Astrocyte (in vitro differentiated cells and primary cell): ENCODE data around the gene ETFB. TPM values are rescaled to one million over a fixed set of nuclear protein-coding genes. Genes with fewer than 3 reads are reported as not detected.

ENCODE experiments used
- DNase-seq: peaks from one replicate; pipeline ENCODE4 v3.0.0-alpha.2; 2010; ENCODE audit warnings: low read depth
- FAIRE-seq: peaks from 2 replicates; lab custom pipeline; 2011; peaks lifted over from hg19 to GRCh38; lab: Jason Lieb, UNC
- H2AFZ ChIP-seq: 2 replicates; pipeline ENCODE4 v1.6.0; 2012; ENCODE audit warnings: low read depth, low read length, inconsistent platforms
- H3K27ac ChIP-seq: 2 replicates; pipeline ENCODE4 v1.5.1; 2011; ENCODE audit warnings: low read depth, low read length, inconsistent platforms
- H3K27me3 ChIP-seq: 2 replicates; pipeline ENCODE4 v1.6.0; 2011; ENCODE audit warnings: low read length, inconsistent platforms; ENCODE audit not compliant: insufficient read depth
- H3K36me3 ChIP-seq: 2 replicates; pipeline ENCODE4 v1.5.1; 2011; ENCODE audit warnings: low read length, inconsistent platforms; ENCODE audit not compliant: insufficient read depth
- H3K4me1 ChIP-seq: 2 replicates; pipeline ENCODE4 v1.5.1; 2011; ENCODE audit warnings: low read length, inconsistent platforms; ENCODE audit not compliant: insufficient read depth
- H3K4me2 ChIP-seq: 2 replicates; pipeline ENCODE4 v1.6.0; 2012; ENCODE audit warnings: low read length, inconsistent platforms
- H3K4me3 ChIP-seq: 2 replicates; pipeline ENCODE4 v1.5.1; 2011; ENCODE audit warnings: low read depth, mild to moderate bottlenecking, low read length, inconsistent platforms; ENCODE audit not compliant: insufficient read depth
- H3K79me2 ChIP-seq: 2 replicates; pipeline ENCODE4 v1.6.0; 2012; ENCODE audit warnings: mild to moderate bottlenecking, low read length, inconsistent platforms; ENCODE audit not compliant: insufficient read depth
- H3K9ac ChIP-seq: 2 replicates; pipeline ENCODE4 v1.6.0; 2012; ENCODE audit warnings: mild to moderate bottlenecking, low read length, inconsistent platforms
- H3K9me3 ChIP-seq: 2 replicates; pipeline ENCODE4 v1.5.1; 2012; ENCODE audit warnings: low read depth, mild to moderate bottlenecking, low read length, inconsistent platforms; ENCODE audit not compliant: insufficient read depth
- H4K20me1 ChIP-seq: 2 replicates; pipeline ENCODE4 v1.6.0; 2012; ENCODE audit warnings: low read length, inconsistent platforms; ENCODE audit not compliant: insufficient read depth
- H3K27ac Mint-ChIP-seq: one replicate; pipeline ENCODE4 v1.8.0; 2021; ENCODE audit warnings: mild to moderate bottlenecking, mixed read lengths; ENCODE audit not compliant: unreplicated experiment
- H3K27me3 Mint-ChIP-seq: one replicate; pipeline ENCODE4 v1.8.0; 2021; ENCODE audit warnings: low read depth, mixed read lengths; ENCODE audit not compliant: unreplicated experiment
- H3K36me3 Mint-ChIP-seq: one replicate; pipeline ENCODE4 v1.8.0; 2021; ENCODE audit warnings: low read depth, mixed read lengths; ENCODE audit not compliant: unreplicated experiment
- H3K4me1 Mint-ChIP-seq: one replicate; pipeline ENCODE4 v1.8.0; 2021; ENCODE audit warnings: low read depth, mixed read lengths; ENCODE audit not compliant: unreplicated experiment
- H3K4me3 Mint-ChIP-seq: one replicate; pipeline ENCODE4 v1.8.0; 2021; ENCODE audit warnings: mild to moderate bottlenecking, moderate library complexity, mixed read lengths; ENCODE audit not compliant: unreplicated experiment
- H3K9me3 Mint-ChIP-seq: one replicate; pipeline ENCODE4 v1.8.0; 2021; ENCODE audit warnings: mild to moderate bottlenecking, mixed read lengths; ENCODE audit not compliant: unreplicated experiment
- CTCF ChIP-seq: IDR thresholded peaks from 2 replicates; pipeline ENCODE4 v1.5.1; 2011; ENCODE audit warnings: low read depth, mild to moderate bottlenecking, inconsistent platforms, low read length, moderate library complexity; ENCODE audit not compliant: insufficient read depth
- EZH2 ChIP-seq: IDR thresholded peaks from 2 replicates; pipeline ENCODE4 v1.6.1; 2012; ENCODE audit warnings: mild to moderate bottlenecking, low read length, inconsistent platforms; ENCODE audit not compliant: insufficient read depth
- total RNA-seq: library from RNA; stranded (reverse); gene quantifications from 2 replicates; pipeline ENCODE4 v1.2.1, GENCODE V29; 2021

The ETFB gene
- total RNA-seq, 1 donor from 2014 or later: 64.3 TPM

- H3K27me3 Mint-ChIP-seq: no peaks in the 10 kb centered on the region
- no peak overlapping the region for H2AFZ ChIP-seq
- H3K4me1 Mint-ChIP-seq: peaks cover 5% of the 10 kb centered on the region
- no peak overlapping the region for H3K4me3 Mint-ChIP-seq
- H3K4me3 ChIP-seq: no peak overlapping the region
- no peak overlapping the region for H3K27ac ChIP-seq
- H4K20me1 ChIP-seq: no peaks in the 10 kb centered on the region
- no peak for TF ChIP-seq CTCF
- no peaks in the 10 kb centered on the region for H3K27me3 ChIP-seq
- no peaks in the 10 kb centered on the region for H3K36me3 ChIP-seq
- no peak overlapping the region for H3K27ac Mint-ChIP-seq
- H3K4me2 ChIP-seq: no peak overlapping the region
- no peaks in the 10 kb centered on the region for H3K9me3 ChIP-seq
- no peak overlapping the region for H3K9ac ChIP-seq
- H3K4me1 ChIP-seq: peaks cover 6% of the 10 kb centered on the region
- DNase-seq (no peak), FAIRE-seq (no peak)
- H3K36me3 Mint-ChIP-seq: peaks cover 30% of the 10 kb centered on the region
- no peaks in the 10 kb centered on the region for H3K9me3 Mint-ChIP-seq
- no peaks in the 10 kb centered on the region for H3K79me2 ChIP-seq
These were observed 13.3 kb downstream of the ETFB start for GRCh38 chr19:51352783-51353360.

GRCh38 chr19:51351266-51351990 is 14.8 kb downstream of the ETFB start:
- peaks cover 30% of the 10 kb centered on the region for H3K36me3 Mint-ChIP-seq
- Histone ChIP-seq H3K4me1 (peaks cover 6% of the 10 kb centered on the region), H3K27ac (no peak overlapping the region), H3K4me2 (no peak overlapping the region), H3K36me3 (no peaks in the 10 kb centered on the region), H3K4me3 (no peak overlapping the region), H2AFZ (no peak overlapping the region), H3K79me2 (no peaks in the 10 kb centered on the region), H3K27me3 (no peaks in the 10 kb centered on the region), H3K9ac (no peak overlapping the region), H3K9me3 (no peaks in the 10 kb centered on the region), H4K20me1 (no peaks in the 10 kb centered on the region)
- no peak overlapping the region for H3K27ac Mint-ChIP-seq
- FAIRE-seq (no peak), DNase-seq (no peak)
- H3K4me3 Mint-ChIP-seq: peak overlapping the region; percentile 35
- TF ChIP-seq EZH2 (no peak), CTCF (no peak)
- H3K27me3 Mint-ChIP-seq: no peaks in the 10 kb centered on the region
- no peaks in the 10 kb centered on the region for H3K9me3 Mint-ChIP-seq
- peaks cover 5% of the 10 kb centered on the region for H3K4me1 Mint-ChIP-seq
